ENCODE measurements around the gene GNGT1.
A peak's percentile ranks its signal among the peaks of the same experiment; 100 is the strongest.

GNGT1 gene

DNA sequence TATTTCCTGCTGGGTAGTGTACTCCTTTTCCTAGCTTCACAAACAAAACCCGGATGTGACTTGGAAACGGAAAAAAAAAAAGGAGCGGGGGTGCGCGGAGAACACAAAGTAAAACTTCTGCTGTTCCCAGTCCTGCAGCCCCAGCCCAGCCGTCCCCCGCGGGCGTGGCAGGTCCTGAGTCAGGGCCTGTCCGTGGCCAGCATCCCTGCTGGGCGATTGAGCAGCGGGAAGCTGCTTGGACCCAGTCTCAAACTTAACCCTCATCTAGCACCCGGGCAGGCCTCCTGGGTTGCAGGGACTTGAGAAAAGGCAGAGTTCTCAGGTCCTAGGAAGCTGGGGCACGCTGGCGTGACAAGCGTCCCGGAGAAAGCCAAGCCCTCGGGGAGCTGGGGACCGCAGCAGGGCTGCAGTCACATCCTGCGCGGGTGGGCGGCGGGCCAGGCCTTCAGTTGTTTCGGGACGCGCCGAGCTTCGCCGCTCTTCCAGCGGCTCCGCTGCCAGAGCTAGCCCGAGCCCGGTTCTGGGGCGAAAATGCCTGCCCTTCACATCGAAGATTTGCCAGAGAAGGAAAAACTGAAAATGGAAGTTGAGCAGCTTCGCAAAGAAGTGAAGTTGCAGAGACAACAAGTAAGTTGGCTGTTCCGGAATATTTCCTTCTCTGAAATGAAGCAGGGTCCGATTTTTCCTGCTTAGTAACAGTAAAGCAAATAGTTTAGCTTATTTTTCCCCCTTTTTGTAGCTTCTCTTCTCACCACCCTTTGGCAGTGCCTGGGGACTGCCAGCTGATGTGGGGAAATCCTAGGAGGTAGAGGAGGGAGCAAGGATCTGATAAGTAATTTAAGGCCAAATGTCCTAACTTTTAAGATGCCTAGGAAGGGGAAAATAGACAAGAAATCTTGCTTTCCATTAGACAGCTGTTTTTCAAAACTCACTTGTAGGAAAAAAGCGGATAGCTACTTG is 15.5 kb downstream of the GNGT1 start, which contains the start of gene GNG11:
TSS of gene GNG11 (plus strand) at position 129 of the 960 bp plus-strand sequence. CDS start at position 532, 403 bp downstream.
- Histone ChIP-seq H3K4me3 (ENCODE audit: low read depth, low read length) (peak within 1 kb of the TSS; percentile 59), H3K4me1 (no peaks in the 10 kb centered on the region), H3K27me3 (peaks cover 11% of the 10 kb centered on the region), H3K9me3 (no peaks in the 10 kb centered on the region), H3K36me3 (no peaks in the 10 kb centered on the region)
- TF ChIP-seq, protein P1, sequence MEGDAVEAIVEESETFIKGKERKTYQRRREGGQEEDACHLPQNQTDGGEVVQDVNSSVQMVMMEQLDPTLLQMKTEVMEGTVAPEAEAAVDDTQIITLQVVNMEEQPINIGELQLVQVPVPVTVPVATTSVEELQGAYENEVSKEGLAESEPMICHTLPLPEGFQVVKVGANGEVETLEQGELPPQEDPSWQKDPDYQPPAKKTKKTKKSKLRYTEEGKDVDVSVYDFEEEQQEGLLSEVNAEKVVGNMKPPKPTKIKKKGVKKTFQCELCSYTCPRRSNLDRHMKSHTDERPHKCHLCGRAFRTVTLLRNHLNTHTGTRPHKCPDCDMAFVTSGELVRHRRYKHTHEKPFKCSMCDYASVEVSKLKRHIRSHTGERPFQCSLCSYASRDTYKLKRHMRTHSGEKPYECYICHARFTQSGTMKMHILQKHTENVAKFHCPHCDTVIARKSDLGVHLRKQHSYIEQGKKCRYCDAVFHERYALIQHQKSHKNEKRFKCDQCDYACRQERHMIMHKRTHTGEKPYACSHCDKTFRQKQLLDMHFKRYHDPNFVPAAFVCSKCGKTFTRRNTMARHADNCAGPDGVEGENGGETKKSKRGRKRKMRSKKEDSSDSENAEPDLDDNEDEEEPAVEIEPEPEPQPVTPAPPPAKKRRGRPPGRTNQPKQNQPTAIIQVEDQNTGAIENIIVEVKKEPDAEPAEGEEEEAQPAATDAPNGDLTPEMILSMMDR (IDR thresholded peaks at IDR 0.05; ENCODE audit: low read depth, low read length), result no peak
- DNase-seq, result peak; percentile 67

DNA sequence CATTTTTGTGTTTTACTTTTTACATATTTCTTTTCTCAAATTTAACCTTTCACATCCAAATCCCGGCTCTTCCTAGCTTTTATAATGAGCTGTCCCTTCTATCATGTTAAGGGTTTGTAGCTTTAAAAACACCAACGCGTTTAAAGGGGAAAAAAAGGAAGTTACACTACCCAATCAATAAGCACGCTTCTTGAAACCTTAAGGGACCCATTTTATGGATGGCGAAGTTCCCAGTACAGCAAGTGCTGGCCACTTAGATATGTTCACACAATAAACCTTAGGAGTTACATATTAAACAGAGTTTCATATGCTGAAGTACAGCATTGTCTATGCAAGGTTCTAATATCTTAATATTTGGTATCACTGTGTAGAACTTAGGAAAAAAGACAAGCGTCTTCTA is 16.9 kb downstream of the GNGT1 start:
- no peak for DNase-seq
- peaks cover 11% of the 10 kb centered on the region for H3K27me3 ChIP-seq
- H3K36me3 ChIP-seq, result no peaks in the 10 kb centered on the region
- H3K4me3 ChIP-seq (ENCODE audit: low read depth, low read length), result no peak overlapping the region
- no peaks in the 10 kb centered on the region for H3K9me3 ChIP-seq
- no peaks in the 10 kb centered on the region for H3K4me1 ChIP-seq
- TF ChIP-seq, protein P1 (IDR thresholded peaks at IDR 0.05; ENCODE audit: low read depth, low read length), result no peak

DNA sequence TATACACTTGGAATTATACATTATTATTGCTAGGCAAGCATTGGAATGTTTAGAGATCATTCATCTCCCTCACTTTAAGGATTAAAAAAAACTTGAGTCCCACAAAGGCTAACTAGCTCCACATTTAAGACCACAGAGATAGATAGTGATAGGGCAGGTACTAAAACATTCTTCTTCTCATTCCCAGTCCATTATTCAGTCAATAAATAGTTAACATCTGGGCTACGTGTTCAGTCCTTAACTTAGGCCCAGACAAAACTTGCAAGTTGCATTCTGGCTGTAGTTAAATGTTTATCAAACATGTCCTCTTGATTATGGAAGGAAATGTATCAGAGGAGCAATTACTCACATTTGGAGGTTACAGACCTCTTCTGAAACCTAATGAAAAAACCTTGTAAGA is 17.6 kb downstream of the GNGT1 start:
- Histone ChIP-seq H3K9me3 (no peaks in the 10 kb centered on the region), H3K36me3 (no peaks in the 10 kb centered on the region), H3K27me3 (peaks cover 11% of the 10 kb centered on the region), H3K4me3 (ENCODE audit: low read depth, low read length) (no peak overlapping the region), H3K4me1 (no peaks in the 10 kb centered on the region)
- DNase-seq, result no peak
- TF ChIP-seq, protein P1 (IDR thresholded peaks at IDR 0.05; ENCODE audit: low read depth, low read length), result no peak

DNA sequence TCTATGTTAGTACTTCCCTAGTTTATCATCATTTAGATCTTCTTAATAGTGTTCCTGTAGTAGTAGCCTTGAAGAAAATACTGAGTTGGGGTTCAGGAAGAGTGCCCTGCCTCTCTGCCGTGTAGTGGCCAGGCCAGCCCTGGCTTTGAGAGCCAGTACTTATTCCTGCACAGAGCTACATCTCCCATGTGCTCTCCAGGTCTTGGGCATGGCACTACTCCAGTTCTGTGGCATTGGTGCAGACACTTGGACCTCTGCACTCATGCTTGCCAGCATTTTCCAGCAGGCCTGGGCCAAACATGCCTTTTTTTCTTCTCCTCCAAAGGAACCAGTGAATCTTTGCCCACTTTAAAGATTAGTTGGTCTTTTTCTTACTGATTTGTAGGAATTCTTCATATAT is 20.4 kb downstream of the GNGT1 start:
- H3K4me1 ChIP-seq, result no peaks in the 10 kb centered on the region
- H3K27me3 ChIP-seq, result peaks cover 8% of the 10 kb centered on the region
- no peaks in the 10 kb centered on the region for H3K9me3 ChIP-seq
- H3K36me3 ChIP-seq, result no peaks in the 10 kb centered on the region
- TF ChIP-seq, protein P1 (IDR thresholded peaks at IDR 0.05; ENCODE audit: low read depth, low read length), result no peak
- H3K4me3 ChIP-seq (ENCODE audit: low read depth, low read length), result no peak overlapping the region
- DNase-seq, result no peak

DNA sequence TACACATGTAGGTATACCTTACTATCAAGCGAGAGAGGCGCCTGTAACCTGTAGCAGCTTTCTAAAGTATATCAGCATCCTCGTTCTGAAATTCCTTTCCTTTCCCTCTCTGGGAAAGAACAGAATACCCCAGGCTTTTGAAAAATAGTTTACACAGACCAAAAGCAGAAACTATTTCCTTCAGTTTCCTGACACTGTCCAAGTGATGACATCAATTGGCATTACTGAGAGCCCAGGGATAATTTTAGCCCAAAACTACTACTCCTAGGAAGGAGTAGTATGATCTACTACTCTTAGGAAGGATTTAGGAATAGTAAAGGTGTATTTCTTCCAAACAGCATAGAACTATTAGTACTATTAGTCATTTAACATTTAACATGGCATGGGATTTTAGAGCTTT is 21.2 kb downstream of the GNGT1 start:
- no peak for DNase-seq
- TF ChIP-seq, protein P1 (IDR thresholded peaks at IDR 0.05; ENCODE audit: low read depth, low read length), result no peak
- no peak overlapping the region for H3K4me3 ChIP-seq (ENCODE audit: low read depth, low read length)

DNA sequence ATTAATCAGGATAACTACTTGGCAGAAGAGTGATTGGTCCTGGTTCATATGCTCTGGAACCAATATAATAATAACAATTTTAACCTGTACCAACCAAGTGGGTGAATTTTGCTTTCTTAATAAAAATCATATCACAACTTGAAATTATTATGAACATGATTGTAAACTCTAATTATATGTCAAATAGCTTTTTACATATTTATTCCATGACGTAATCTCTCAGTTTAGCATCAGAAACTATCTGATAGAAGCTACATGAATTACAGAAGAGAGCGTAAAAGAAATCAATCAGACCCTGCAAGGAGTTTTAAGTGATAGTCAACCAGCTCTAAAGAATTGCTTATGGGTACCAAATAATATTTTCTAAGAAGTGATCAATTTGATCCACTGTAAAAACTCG is 25.3 kb downstream of the GNGT1 start:
- Histone ChIP-seq H3K36me3 (no peaks in the 10 kb centered on the region), H3K9me3 (no peaks in the 10 kb centered on the region), H3K4me3 (ENCODE audit: low read depth, low read length) (no peak overlapping the region), H3K4me1 (no peaks in the 10 kb centered on the region), H3K27me3 (no peaks in the 10 kb centered on the region)
- DNase-seq, result no peak
- TF ChIP-seq, protein P1 (IDR thresholded peaks at IDR 0.05; ENCODE audit: low read depth, low read length), result no peak

More for the DNA sequence above, 21.2 kb downstream of the GNGT1 start:
- Histone ChIP-seq H3K36me3 (no peaks in the 10 kb centered on the region), H3K9me3 (no peaks in the 10 kb centered on the region), H3K27me3 (peaks cover under 1% of the 10 kb centered on the region; the same call in 1 of the 2 replicates), H3K4me1 (no peaks in the 10 kb centered on the region)

All from BE2C (cell line).